Adrenal gland (tissue), 12 donors: Measurements from ENCODE around the gene MCOLN1. TPM values are rescaled to one million over a fixed set of nuclear protein-coding genes. Genes with fewer than 3 reads are reported as not detected.
A peak's percentile ranks its signal among the peaks of the same experiment; 100 is the strongest.

Experiments used
- DNase-seq, 7 donors: peaks; one replicate each; pipeline ENCODE4 v3.0.0-alpha.2; 2019 to 2020
- H3K27ac ChIP-seq, 5 donors: fragments of 200-600 bp; sonication (generic) in 4 of 5; 1 replicate in 3 of 5; 2 replicates in 2 of 5; pipeline versions ENCODE4 v1.5.1 to v1.8.0; 2016 to 2020; ENCODE audit warnings: mild to moderate bottlenecking in 1 of 5
- H3K27me3 ChIP-seq: fragments of 200-600 bp; 2 replicates; pipeline ENCODE4 v1.8.0; 2021
- H3K36me3 ChIP-seq, 2 donors: fragments of 200-600 bp; replicated peaks in 1 of 2; 1 replicate in 1 of 2; 2 replicates in 1 of 2; pipeline versions ENCODE4 v1.5.1 to v1.8.0; 2018 to 2022
- H3K4me1 ChIP-seq, 2 donors: fragments of 200-600 bp; replicated peaks in 1 of 2; 1 replicate in 1 of 2; 2 replicates in 1 of 2; pipeline versions ENCODE4 v1.5.1 to v1.8.0; 2018 to 2021
- H3K4me3 ChIP-seq, 4 donors: fragments of 200-600 bp; sonication (generic) in 3 of 4; one replicate each; pipeline ENCODE4 v1.5.1; 2016 to 2018
- H3K9me3 ChIP-seq, 3 donors: fragments of 200-600 bp; sonication (generic) in 1 of 3; replicated peaks in 1 of 3; 1 replicate in 2 of 3; 2 replicates in 1 of 3; pipeline versions ENCODE4 v1.5.1 to v1.8.0; 2016 to 2021
- POLR2A ChIP-seq, 2 donors: fragments of 450-650 bp; IDR thresholded peaks; one replicate each; pipeline ENCODE4 v1.6.1; 2017; ENCODE audit warnings: antibody characterized with exemption in 2 of 2, mild to moderate bottlenecking in 2 of 2, moderate library complexity in 1 of 2
- WGBS, 4 donors: extraction: QIAGEN DNeasy Blood & Tissue Kit in 2 of 4; methylation state at CpG; one replicate each; pipeline versions ENCODE4 v1.1.5 to v1.1.7; 2013 to 2017; 5-methylcytosine and 5-hydroxymethylcytosine counted together
- intact Hi-C, 2 donors: fragments of 100-400 bp; cut with DNase I; formaldehyde crosslinking; loops; one replicate each; pipeline versions ENCODE4 v1.14.1 to v1.15.0; 2022 to 2023
- polyA plus RNA-seq, 3 donors: library from polyadenylated mRNA; stranded (reverse); fragments of 200-250 nt in 2 of 3; fragments of 350-450 nt in 1 of 3; fragmentation: Illumina TruSeq in 1 of 3; extraction: RNeasy Lipid Tissue Mini Kit (QIAGEN cat#74804) in 1 of 3; gene quantifications; one replicate each; pipeline ENCODE4 v1.2.3, GENCODE V29; 2013 to 2014
- total RNA-seq, 9 donors: library from RNA; depleted of rRNA in 4 of 9; stranded (reverse); fragments of >200 nt in 4 of 9; fragments of 120-200 nt in 1 of 9; fragmentation: NEBNext Ultra II Directional in 1 of 9; extraction: Animal tissue kit (Norgen Biotek cat#: 25700) in 1 of 9; gene quantifications; one replicate each; pipeline versions ENCODE4 v1.1.0 to v1.2.4, GENCODE V29; 2013 to 2023
- TF ChIP-seq, protein P1 (sequence below), 6 experiments: fragments of 450-650 bp in 4 of 6; fragments of 200-600 bp in 2 of 6; sonication (generic) in 1 of 6; IDR thresholded peaks; 1 replicate in 5 of 6; 2 replicates in 1 of 6; pipeline versions ENCODE4 v1.5.1 to v1.8.0; 2016 to 2021; ENCODE audit warnings: antibody characterized with exemption in 6 of 6, mild to moderate bottlenecking in 2 of 6, moderate library complexity in 1 of 6
- donor health status: healthy with polysubstance abuse.
- donor health status: Bipolar disorder and iron deficiency.
- donor health status: DM: yes; HTN: yes; CAD: no.
- donor health status: DM: no; HTN: no; CAD: no.
- donor health status: DM: no; HTN: no; CAD: no.
- donor health status: DM: yes; HTN: yes; CAD: no.

MCOLN1 gene
- total and polyA plus RNA-seq, 12 donors: 6.0 to 212 (median 57.1) TPM

DNA sequence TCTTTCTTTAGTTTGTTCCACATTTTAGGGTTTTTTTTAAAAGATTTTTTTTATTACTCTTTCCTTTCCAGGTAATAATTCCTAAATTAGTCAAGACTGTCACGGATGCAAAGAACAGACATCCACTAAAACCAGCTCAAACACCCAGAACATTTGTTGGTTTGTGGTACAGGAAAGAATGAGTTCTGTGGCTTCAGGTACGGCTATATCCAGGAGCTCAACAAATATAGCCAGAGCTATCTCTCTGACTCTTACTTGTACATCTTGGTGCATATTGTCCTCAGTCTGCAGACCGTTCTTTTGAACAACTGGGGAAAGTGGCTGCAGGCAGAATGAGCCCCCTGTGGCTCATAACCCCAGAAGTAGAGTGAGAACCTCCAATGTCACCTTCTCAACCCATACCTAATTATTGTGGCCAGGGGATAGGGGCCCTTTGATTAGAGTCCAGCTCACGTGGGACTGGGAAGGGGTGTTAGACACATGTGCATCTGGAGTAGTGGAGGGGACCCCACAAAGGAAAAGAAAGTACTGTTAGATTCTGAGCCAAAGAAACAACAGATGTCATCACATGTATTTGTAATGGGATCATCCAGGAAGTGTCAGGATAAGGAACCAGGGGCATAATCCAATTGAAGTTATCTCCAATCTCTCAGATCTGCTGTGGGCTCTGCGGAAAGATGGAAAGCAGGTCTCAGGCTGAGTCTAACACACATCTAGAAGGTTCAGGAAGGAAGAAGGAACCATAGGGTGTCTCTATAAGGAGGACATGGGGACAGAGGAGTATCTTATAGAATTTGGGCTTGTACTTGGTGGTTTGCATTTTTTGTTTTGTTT, 8.4 kb upstream of the MCOLN1 start:
- H3K27ac ChIP-seq: peak overlapping the region in 1 of 5 donors; percentile 88
- DNase-seq: no peak
- 83 to 92% (median 89%) methylated on average over 5 of the region's 5 CpGs for WGBS, 4 donors
- H3K4me1 ChIP-seq: peaks cover 7 to 26% of the 10 kb centered on the region in 2 donors
- intact Hi-C loops: no loop called here
- H3K4me3 ChIP-seq: no peak overlapping the region
- H3K9me3 ChIP-seq: no peaks in the 10 kb centered on the region
- H3K27me3 ChIP-seq: no peaks in the 10 kb centered on the region
- H3K36me3 ChIP-seq: no peaks in the 10 kb centered on the region
- no peak for TF ChIP-seq POLR2A (IDR thresholded peaks at IDR 0.05)
- TF ChIP-seq, protein P1, sequence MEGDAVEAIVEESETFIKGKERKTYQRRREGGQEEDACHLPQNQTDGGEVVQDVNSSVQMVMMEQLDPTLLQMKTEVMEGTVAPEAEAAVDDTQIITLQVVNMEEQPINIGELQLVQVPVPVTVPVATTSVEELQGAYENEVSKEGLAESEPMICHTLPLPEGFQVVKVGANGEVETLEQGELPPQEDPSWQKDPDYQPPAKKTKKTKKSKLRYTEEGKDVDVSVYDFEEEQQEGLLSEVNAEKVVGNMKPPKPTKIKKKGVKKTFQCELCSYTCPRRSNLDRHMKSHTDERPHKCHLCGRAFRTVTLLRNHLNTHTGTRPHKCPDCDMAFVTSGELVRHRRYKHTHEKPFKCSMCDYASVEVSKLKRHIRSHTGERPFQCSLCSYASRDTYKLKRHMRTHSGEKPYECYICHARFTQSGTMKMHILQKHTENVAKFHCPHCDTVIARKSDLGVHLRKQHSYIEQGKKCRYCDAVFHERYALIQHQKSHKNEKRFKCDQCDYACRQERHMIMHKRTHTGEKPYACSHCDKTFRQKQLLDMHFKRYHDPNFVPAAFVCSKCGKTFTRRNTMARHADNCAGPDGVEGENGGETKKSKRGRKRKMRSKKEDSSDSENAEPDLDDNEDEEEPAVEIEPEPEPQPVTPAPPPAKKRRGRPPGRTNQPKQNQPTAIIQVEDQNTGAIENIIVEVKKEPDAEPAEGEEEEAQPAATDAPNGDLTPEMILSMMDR (IDR thresholded peaks at IDR 0.05): no peak

GRCh38 chr19:7515110-7515644, 7.2 kb upstream of the MCOLN1 start:
- peak overlapping the region in 1 of 4 donors; percentile 54 for H3K4me3 ChIP-seq
- H3K4me1 ChIP-seq: peaks cover 9 to 31% of the 10 kb centered on the region in 2 donors
- peaks cover 0 to 11% of the 10 kb centered on the region in 2 donors for H3K36me3 ChIP-seq
- TF ChIP-seq POLR2A (IDR thresholded peaks at IDR 0.05): no peak
- TF ChIP-seq, protein P1 (IDR thresholded peaks at IDR 0.05): no peak
- peak in 5 of 7 donors; percentile 35 to 76 (median 48) for DNase-seq
- peak overlapping the region; percentile 9 to 90 (median 67) for H3K27ac ChIP-seq
- no peaks in the 10 kb centered on the region for H3K27me3 ChIP-seq
- intact Hi-C loops: no loop called here
- 57 to 71% (median 64%) methylated on average over 12 to 13 of the region's 13 CpGs for WGBS, 4 donors
- no peaks in the 10 kb centered on the region for H3K9me3 ChIP-seq

GRCh38 chr19:7515645-7516151, 6.7 kb upstream of the MCOLN1 start, which contains the start of gene ZNF358:
TSS of gene ZNF358 (plus strand) at chr19:7516103. CDS start at chr19:7519243, 3,140 bp downstream.
- Histone ChIP-seq H3K27ac (peak within 1 kb of the TSS; percentile 64 to 91 (median 88)), H3K36me3 (peaks cover 0 to 14% of the 10 kb centered on the region in 2 donors), H3K4me3 (peak within 1 kb of the TSS in 2 of 4 donors; percentile 56 to 80), H3K9me3 (no peaks in the 10 kb centered on the region), H3K27me3 (no peaks in the 10 kb centered on the region), H3K4me1 (peaks cover 13 to 36% of the 10 kb centered on the region in 2 donors)
- DNase-seq: peak; percentile 72 to 86 (median 79)
- intact Hi-C loops: no loop called here
- TF ChIP-seq POLR2A (IDR thresholded peaks at IDR 0.05): peak in 1 of 2 donors; percentile 24
- TF ChIP-seq, protein P1 (IDR thresholded peaks at IDR 0.05): no peak
- WGBS, 4 donors: 0 to 2% (median 1%) methylated on average over 11 to 33 of the region's 33 CpGs

- Histone ChIP-seq H3K27ac (peak overlapping the region; percentile 64 to 91 (median 88)), H3K4me1 (peaks cover 19 to 43% of the 10 kb centered on the region in 2 donors), H3K27me3 (no peaks in the 10 kb centered on the region), H3K4me3 (peak overlapping the region in 2 of 4 donors; percentile 56 to 80), H3K9me3 (no peaks in the 10 kb centered on the region), H3K36me3 (peaks cover 0 to 14% of the 10 kb centered on the region in 2 donors)
- WGBS, 4 donors: 0 to 2% (median 2%) methylated on average over 19 to 27 of the region's 28 CpGs; no CpG with 5 or more reads in 1 of the 4 donors
- no peak for DNase-seq
- intact Hi-C loops: no loop called here
- TF ChIP-seq, protein P1 (IDR thresholded peaks at IDR 0.05): no peak
- TF ChIP-seq POLR2A (IDR thresholded peaks at IDR 0.05): no peak
These were observed 6.1 kb upstream of the MCOLN1 start for GRCh38 chr19:7516333-7516732.
